ENCODE data around the gene MARCHF5. TPM values are rescaled to one million over a fixed set of nuclear protein-coding genes. Genes with fewer than 3 reads are reported as not detected.
A peak's percentile ranks its signal among the peaks of the same experiment; 100 is the strongest.

The MARCHF5 gene
- total RNA-seq, 1 experiment from 2014 or later: 32.2 TPM

DNA sequence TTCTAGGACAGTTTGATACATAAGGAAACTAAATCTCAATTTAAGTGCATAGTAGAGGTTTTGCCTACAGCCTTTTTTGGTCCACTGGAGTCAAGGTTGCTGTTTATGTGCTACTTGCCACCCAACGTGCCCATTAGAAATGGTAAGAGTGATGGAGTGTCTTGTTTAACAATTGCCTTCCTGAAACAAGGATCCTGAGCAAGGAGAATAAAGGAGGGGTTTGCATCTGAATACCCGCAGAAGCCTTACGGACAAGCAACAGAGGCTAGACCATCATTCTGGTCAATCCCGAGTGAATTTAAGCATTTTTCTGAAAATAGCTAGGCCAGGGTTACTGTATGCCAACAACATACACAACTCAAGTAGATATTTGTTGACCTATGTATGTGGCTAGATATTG is 63.6 kb downstream of the MARCHF5 start (continued):
- TF ChIP-seq TEAD4 (CRISPR knock-in tag; IDR thresholded peaks at IDR 0.05) (no peak), ZNF317 (CRISPR knock-in tag; IDR thresholded peaks at IDR 0.05; ENCODE audit: borderline replicate concordance, low read depth) (no peak), ELF4 (CRISPR knock-in tag; IDR thresholded peaks at IDR 0.05; ENCODE audit: low read depth) (no peak)
- TF ChIP-seq, protein P1, sequence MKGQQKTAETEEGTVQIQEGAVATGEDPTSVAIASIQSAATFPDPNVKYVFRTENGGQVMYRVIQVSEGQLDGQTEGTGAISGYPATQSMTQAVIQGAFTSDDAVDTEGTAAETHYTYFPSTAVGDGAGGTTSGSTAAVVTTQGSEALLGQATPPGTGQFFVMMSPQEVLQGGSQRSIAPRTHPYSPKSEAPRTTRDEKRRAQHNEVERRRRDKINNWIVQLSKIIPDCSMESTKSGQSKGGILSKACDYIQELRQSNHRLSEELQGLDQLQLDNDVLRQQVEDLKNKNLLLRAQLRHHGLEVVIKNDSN (CRISPR knock-in tag; IDR thresholded peaks at IDR 0.05): no peak

DNA sequence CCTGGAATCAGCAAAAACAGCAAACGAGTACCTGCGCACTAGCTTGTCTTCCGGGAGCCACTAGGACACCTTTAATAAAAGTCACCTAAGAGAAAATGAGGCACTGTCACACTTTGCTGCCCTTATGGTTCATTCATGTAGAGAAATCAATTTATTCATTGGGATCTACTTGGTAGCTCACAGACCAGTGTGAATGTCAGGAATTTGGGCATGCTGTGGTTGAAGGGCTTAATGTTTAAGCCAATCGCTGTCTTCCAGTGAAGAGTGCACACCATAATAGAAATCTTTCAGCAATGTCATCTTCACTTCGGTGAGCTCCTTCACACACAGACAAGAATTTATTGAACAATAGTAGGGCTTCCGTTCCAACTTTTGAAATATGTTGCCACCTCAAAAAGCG is 65.1 kb downstream of the MARCHF5 start:
- ATAC-seq (peak; percentile 18; the same call in 1 of the 2 replicates), DNase-seq (ENCODE audit: low spot score) (no peak)
- peaks cover 6% of the 10 kb centered on the region for H3K36me3 Mint-ChIP-seq
- ChIA-PET CTCF (interaction anchor here (1.2 kb wide), 1 partner anchor 65 kb away, joined by 4 read pairs; the partner anchor contains the start of genes CPEB3 and MARCHF5), POLR2A (interaction anchor here (0.6 to 0.7 kb wide), 2 partner anchors 52 to 202 kb away, joined by 4 to 7 read pairs; no protein-coding TSS in a partner anchor)
- peaks cover 30% of the 10 kb centered on the region for H3K4me1 Mint-ChIP-seq
- H3K4me3 Mint-ChIP-seq: no peak overlapping the region
- H3K27me3 Mint-ChIP-seq (ENCODE audit: low read depth): no peaks in the 10 kb centered on the region
- peaks cover 3% of the 10 kb centered on the region; the same call in 1 of the 2 replicates for H3K9me3 Mint-ChIP-seq
- peak overlapping the region; percentile 27; the same call in 1 of the 2 replicates for H3K27ac Mint-ChIP-seq
- no peak for TF ChIP-seq ZNF263 (CRISPR knock-in tag; IDR thresholded peaks at IDR 0.05; ENCODE audit: low read depth)
- TF ChIP-seq KAT7 (CRISPR knock-in tag; IDR thresholded peaks at IDR 0.05; ENCODE audit: borderline replicate concordance): no peak

DNA sequence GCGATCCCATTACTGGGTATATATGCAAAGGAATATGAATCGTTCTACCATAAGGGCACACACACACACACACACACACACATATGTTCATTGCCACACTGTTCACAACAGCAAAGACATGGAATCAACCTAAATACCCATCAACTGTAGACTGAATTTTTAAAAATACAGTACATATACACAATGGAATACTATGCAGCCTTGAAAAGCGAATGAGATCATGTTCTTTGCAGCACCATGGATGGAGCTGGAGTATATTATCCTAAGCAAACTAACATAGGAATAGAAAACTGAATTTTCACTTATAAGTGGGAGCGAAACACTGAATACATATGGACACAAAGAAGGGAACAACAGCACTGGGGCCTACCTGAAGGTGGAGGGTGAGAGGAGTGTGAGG is 72.5 kb downstream of the MARCHF5 start:
- POLR2A ChIA-PET: interaction anchor here (0.6 kb wide), 1 partner anchor 14 kb away, joined by 3 read pairs; no protein-coding TSS in a partner anchor
- no peak overlapping the region for H3K4me3 Mint-ChIP-seq
- no peaks in the 10 kb centered on the region; the same call in 1 of the 2 replicates for H3K27me3 Mint-ChIP-seq (ENCODE audit: low read depth)
- no peak for ATAC-seq
- no peaks in the 10 kb centered on the region for H3K36me3 Mint-ChIP-seq
- CTCF ChIA-PET: no interaction called here
- TF ChIP-seq, protein P2, sequence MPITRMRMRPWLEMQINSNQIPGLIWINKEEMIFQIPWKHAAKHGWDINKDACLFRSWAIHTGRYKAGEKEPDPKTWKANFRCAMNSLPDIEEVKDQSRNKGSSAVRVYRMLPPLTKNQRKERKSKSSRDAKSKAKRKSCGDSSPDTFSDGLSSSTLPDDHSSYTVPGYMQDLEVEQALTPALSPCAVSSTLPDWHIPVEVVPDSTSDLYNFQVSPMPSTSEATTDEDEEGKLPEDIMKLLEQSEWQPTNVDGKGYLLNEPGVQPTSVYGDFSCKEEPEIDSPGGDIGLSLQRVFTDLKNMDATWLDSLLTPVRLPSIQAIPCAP (CRISPR knock-in tag; IDR thresholded peaks at IDR 0.05): no peak
- TF ChIP-seq CREB1 (CRISPR knock-in tag; IDR thresholded peaks at IDR 0.05): no peak
- TF ChIP-seq PRRX2 (CRISPR knock-in tag; IDR thresholded peaks at IDR 0.05): no peak
- TF ChIP-seq RORB (CRISPR knock-in tag; IDR thresholded peaks at IDR 0.05): no peak
- TF ChIP-seq, protein P3, sequence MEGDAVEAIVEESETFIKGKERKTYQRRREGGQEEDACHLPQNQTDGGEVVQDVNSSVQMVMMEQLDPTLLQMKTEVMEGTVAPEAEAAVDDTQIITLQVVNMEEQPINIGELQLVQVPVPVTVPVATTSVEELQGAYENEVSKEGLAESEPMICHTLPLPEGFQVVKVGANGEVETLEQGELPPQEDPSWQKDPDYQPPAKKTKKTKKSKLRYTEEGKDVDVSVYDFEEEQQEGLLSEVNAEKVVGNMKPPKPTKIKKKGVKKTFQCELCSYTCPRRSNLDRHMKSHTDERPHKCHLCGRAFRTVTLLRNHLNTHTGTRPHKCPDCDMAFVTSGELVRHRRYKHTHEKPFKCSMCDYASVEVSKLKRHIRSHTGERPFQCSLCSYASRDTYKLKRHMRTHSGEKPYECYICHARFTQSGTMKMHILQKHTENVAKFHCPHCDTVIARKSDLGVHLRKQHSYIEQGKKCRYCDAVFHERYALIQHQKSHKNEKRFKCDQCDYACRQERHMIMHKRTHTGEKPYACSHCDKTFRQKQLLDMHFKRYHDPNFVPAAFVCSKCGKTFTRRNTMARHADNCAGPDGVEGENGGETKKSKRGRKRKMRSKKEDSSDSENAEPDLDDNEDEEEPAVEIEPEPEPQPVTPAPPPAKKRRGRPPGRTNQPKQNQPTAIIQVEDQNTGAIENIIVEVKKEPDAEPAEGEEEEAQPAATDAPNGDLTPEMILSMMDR (IDR thresholded peaks at IDR 0.05): no peak
- TF ChIP-seq ZNF671 (CRISPR knock-in tag; IDR thresholded peaks at IDR 0.05): no peak
- TF ChIP-seq, protein P4, sequence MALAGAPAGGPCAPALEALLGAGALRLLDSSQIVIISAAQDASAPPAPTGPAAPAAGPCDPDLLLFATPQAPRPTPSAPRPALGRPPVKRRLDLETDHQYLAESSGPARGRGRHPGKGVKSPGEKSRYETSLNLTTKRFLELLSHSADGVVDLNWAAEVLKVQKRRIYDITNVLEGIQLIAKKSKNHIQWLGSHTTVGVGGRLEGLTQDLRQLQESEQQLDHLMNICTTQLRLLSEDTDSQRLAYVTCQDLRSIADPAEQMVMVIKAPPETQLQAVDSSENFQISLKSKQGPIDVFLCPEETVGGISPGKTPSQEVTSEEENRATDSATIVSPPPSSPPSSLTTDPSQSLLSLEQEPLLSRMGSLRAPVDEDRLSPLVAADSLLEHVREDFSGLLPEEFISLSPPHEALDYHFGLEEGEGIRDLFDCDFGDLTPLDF (CRISPR knock-in tag; IDR thresholded peaks at IDR 0.05): no peak
- TF ChIP-seq TEAD1 (CRISPR knock-in tag; IDR thresholded peaks at IDR 0.05): no peak
- no peak for TF ChIP-seq ZNF219 (CRISPR knock-in tag; IDR thresholded peaks at IDR 0.05; ENCODE audit: borderline replicate concordance)
- no peak for TF ChIP-seq ZBTB21 (CRISPR knock-in tag; IDR thresholded peaks at IDR 0.05; ENCODE audit: borderline replicate concordance)
- TF ChIP-seq, protein P5, sequence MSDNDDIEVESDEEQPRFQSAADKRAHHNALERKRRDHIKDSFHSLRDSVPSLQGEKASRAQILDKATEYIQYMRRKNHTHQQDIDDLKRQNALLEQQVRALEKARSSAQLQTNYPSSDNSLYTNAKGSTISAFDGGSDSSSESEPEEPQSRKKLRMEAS (CRISPR knock-in tag; IDR thresholded peaks at IDR 0.05): no peak
- TF ChIP-seq, protein P6, sequence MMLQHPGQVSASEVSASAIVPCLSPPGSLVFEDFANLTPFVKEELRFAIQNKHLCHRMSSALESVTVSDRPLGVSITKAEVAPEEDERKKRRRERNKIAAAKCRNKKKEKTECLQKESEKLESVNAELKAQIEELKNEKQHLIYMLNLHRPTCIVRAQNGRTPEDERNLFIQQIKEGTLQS (CRISPR knock-in tag; conservative IDR thresholded peaks at IDR 0.05): no peak
- TF ChIP-seq ETV6 (CRISPR knock-in tag; IDR thresholded peaks at IDR 0.05): no peak
- TF ChIP-seq, protein P7, sequence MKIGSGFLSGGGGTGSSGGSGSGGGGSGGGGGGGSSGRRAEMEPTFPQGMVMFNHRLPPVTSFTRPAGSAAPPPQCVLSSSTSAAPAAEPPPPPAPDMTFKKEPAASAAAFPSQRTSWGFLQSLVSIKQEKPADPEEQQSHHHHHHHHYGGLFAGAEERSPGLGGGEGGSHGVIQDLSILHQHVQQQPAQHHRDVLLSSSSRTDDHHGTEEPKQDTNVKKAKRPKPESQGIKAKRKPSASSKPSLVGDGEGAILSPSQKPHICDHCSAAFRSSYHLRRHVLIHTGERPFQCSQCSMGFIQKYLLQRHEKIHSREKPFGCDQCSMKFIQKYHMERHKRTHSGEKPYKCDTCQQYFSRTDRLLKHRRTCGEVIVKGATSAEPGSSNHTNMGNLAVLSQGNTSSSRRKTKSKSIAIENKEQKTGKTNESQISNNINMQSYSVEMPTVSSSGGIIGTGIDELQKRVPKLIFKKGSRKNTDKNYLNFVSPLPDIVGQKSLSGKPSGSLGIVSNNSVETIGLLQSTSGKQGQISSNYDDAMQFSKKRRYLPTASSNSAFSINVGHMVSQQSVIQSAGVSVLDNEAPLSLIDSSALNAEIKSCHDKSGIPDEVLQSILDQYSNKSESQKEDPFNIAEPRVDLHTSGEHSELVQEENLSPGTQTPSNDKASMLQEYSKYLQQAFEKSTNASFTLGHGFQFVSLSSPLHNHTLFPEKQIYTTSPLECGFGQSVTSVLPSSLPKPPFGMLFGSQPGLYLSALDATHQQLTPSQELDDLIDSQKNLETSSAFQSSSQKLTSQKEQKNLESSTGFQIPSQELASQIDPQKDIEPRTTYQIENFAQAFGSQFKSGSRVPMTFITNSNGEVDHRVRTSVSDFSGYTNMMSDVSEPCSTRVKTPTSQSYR (CRISPR knock-in tag; IDR thresholded peaks at IDR 0.05): no peak
- no peak for TF ChIP-seq GABPB1 (CRISPR knock-in tag; IDR thresholded peaks at IDR 0.05)
- no peak for TF ChIP-seq SOX15 (CRISPR knock-in tag; IDR thresholded peaks at IDR 0.05)
- no peak for DNase-seq (ENCODE audit: low spot score)
- H3K9me3 Mint-ChIP-seq: peaks cover 7% of the 10 kb centered on the region
- H3K27ac Mint-ChIP-seq: no peak overlapping the region
- no peaks in the 10 kb centered on the region for H3K4me1 Mint-ChIP-seq
